ENCODE results near the gene CHST8. TPM values are rescaled to one million over a fixed set of nuclear protein-coding genes. Genes with fewer than 3 reads are reported as not detected.

Gene CHST8
- total and polyA plus RNA-seq, 4 donors: 0.05 to 0.07 TPM; not detected in 2

GRCh38 chr19:33780746-33781145 lies 159.0 kb downstream of the CHST8 start:
- Histone ChIP-seq H3K4me3 (ENCODE audit: low read depth in 1 of 3, low read length in 3 of 3) (no peak overlapping the region), H3K27me3 (ENCODE audit: control insufficient read depth in 4 of 4, insufficient read depth in 4 of 4, low read length in 3 of 4) (peaks cover 0 to 4% (median 0%) of the 10 kb centered on the region in 4 donors), H3K4me1 (ENCODE audit: control insufficient read depth in 4 of 4, insufficient read depth in 4 of 4, low read length in 3 of 4) (peaks cover 0 to 16% (median 5%) of the 10 kb centered on the region in 4 donors), H3K9ac (ENCODE audit: low read depth in 1 of 2, low read length in 2 of 2) (no peak overlapping the region), H3K27ac (ENCODE audit: low read depth in 1 of 2, low read length in 2 of 2) (no peak overlapping the region), H3K36me3 (ENCODE audit: control insufficient read depth in 4 of 4, insufficient read depth in 3 of 4, low read depth in 1 of 4, low read length in 3 of 4) (no peaks in the 10 kb centered on the region), H3K9me3 (ENCODE audit: control insufficient read depth in 4 of 4, low read length in 3 of 4) (no peaks in the 10 kb centered on the region)
- no peak for DNase-seq (ENCODE audit: low spot score)
- TF ChIP-seq RAD21 (IDR thresholded peaks at IDR 0.05) (no peak), MAX (IDR thresholded peaks at IDR 0.05) (no peak), YY1 (IDR thresholded peaks at IDR 0.05) (no peak), NR2F2 (IDR thresholded peaks at IDR 0.05) (no peak), FOXA2 (IDR thresholded peaks at IDR 0.05) (no peak), CTCF (IDR thresholded peaks at IDR 0.05; ENCODE audit: low read depth, low read length, missing input control) (no peak)
- WGBS: 59% methylated on average over 12 of the region's 12 CpGs

- Histone ChIP-seq H3K27ac (ENCODE audit: low read depth in 1 of 2, low read length in 2 of 2) (no peak overlapping the region), H3K4me3 (ENCODE audit: low read depth in 1 of 3, low read length in 3 of 3) (no peak overlapping the region), H3K9ac (ENCODE audit: low read depth in 1 of 2, low read length in 2 of 2) (no peak overlapping the region), H3K36me3 (ENCODE audit: control insufficient read depth in 4 of 4, insufficient read depth in 3 of 4, low read depth in 1 of 4, low read length in 3 of 4) (no peaks in the 10 kb centered on the region), H3K27me3 (ENCODE audit: control insufficient read depth in 4 of 4, insufficient read depth in 4 of 4, low read length in 3 of 4) (peaks cover 0 to 4% (median 0%) of the 10 kb centered on the region in 4 donors), H3K4me1 (ENCODE audit: control insufficient read depth in 4 of 4, insufficient read depth in 4 of 4, low read length in 3 of 4) (peaks cover 0 to 16% (median 5%) of the 10 kb centered on the region in 4 donors), H3K9me3 (ENCODE audit: control insufficient read depth in 4 of 4, low read length in 3 of 4) (no peaks in the 10 kb centered on the region)
- no peak for TF ChIP-seq ZBTB33 (IDR thresholded peaks at IDR 0.05)
- 74% methylated on average over 15 of the region's 15 CpGs for WGBS
- no peak for DNase-seq (ENCODE audit: low spot score)
Measured at GRCh38 chr19:33781415-33781935, 159.7 kb downstream of the CHST8 start.

GRCh38 chr19:33781996-33782395 lies 160.2 kb downstream of the CHST8 start:
- Histone ChIP-seq H3K9ac (ENCODE audit: low read depth in 1 of 2, low read length in 2 of 2) (no peak overlapping the region), H3K4me3 (ENCODE audit: low read depth in 1 of 3, low read length in 3 of 3) (no peak overlapping the region), H3K4me1 (ENCODE audit: control insufficient read depth in 4 of 4, insufficient read depth in 4 of 4, low read length in 3 of 4) (peaks cover 0 to 16% (median 5%) of the 10 kb centered on the region in 4 donors), H3K27ac (ENCODE audit: low read depth in 1 of 2, low read length in 2 of 2) (no peak overlapping the region), H3K36me3 (ENCODE audit: control insufficient read depth in 4 of 4, insufficient read depth in 3 of 4, low read depth in 1 of 4, low read length in 3 of 4) (no peaks in the 10 kb centered on the region), H3K9me3 (ENCODE audit: control insufficient read depth in 4 of 4, low read length in 3 of 4) (no peaks in the 10 kb centered on the region), H3K27me3 (ENCODE audit: control insufficient read depth in 4 of 4, insufficient read depth in 4 of 4, low read length in 3 of 4) (peaks cover 0 to 4% (median 0%) of the 10 kb centered on the region in 4 donors)
- DNase-seq (ENCODE audit: low spot score): no peak
- 59% methylated on average over 5 of the region's 5 CpGs for WGBS
- TF ChIP-seq ZBTB33 (IDR thresholded peaks at IDR 0.05) (no peak), HNF4G (IDR thresholded peaks at IDR 0.05) (no peak)
